HL-60 (cell line): Measurements from ENCODE around the gene MAP4K4.
"Not testable (repeated sequence)": the region's sequence is repeated elsewhere in the genome, so short reads cannot be mapped to it uniquely, and the experiment has no call there.

Source experiments
- DNase-seq, 2 experiments: peaks; one replicate each; pipeline ENCODE4 v3.0.0-alpha.2; 2010 to 2020; ENCODE audit warnings: low read depth in 1 of 2, low spot score in 1 of 2
- H3K27ac ChIP-seq: fragments of 250-450 bp; sonication (Bioruptor Pico); replicated peaks from 2 replicates; pipeline ENCODE4 v1.5.1; 2020; ENCODE audit warnings: mild to moderate bottlenecking, moderate library complexity
- H3K27me3 ChIP-seq: fragments of 250-450 bp; sonication (Bioruptor Pico); 2 replicates; pipeline ENCODE4 v1.5.1; 2021; ENCODE audit warnings: mild to moderate bottlenecking, moderate library complexity; ENCODE audit not compliant: insufficient read depth, poor library complexity, severe bottlenecking
- H3K4me3 ChIP-seq: replicated peaks from 2 replicates; pipeline ENCODE4 v1.5.1; 2011; ENCODE audit warnings: mild to moderate bottlenecking, control low read depth, low read length; ENCODE audit not compliant: insufficient read depth
- CTCF ChIP-seq: IDR thresholded peaks from one replicate; pipeline ENCODE4 v1.5.1; 2011; ENCODE audit warnings: low read length, control low read depth, inconsistent platforms; ENCODE audit not compliant: insufficient read depth
- GABPA ChIP-seq: IDR thresholded peaks from 2 replicates; pipeline ENCODE4 v1.6.1; 2012; ENCODE audit warnings: low read depth
- POLR2AphosphoS5 ChIP-seq: IDR thresholded peaks from 2 replicates; pipeline ENCODE4 v1.6.1; 2012; ENCODE audit warnings: low read depth
- REST ChIP-seq: IDR thresholded peaks from 2 replicates; pipeline ENCODE4 v1.6.1; 2012; ENCODE audit warnings: low read depth; ENCODE audit not compliant: insufficient replicate concordance
- SPI1 ChIP-seq: IDR thresholded peaks from 2 replicates; pipeline ENCODE4 v1.6.1; 2012; ENCODE audit warnings: low read depth, mild to moderate bottlenecking, borderline replicate concordance

The MAP4K4 gene

DNA sequence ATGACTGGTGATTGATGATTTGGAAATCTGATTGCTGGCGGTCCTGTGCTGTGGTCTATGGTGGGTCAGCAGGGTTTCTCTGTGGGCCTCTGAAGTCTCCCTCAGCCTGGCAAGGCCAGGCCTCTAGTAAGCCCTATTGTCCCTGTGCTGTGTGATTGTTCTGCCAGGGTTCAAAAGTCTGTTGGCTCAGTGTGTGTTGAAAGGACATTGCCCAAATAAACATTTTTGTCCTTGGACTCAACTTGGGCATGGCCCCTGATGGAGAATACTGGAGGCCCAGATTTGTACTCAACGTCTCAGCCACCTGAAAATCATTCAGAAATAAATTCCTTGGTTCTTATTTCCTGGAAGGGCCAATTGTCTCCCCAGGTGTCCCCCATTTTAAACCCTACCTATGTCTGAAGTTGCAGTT is 74.4 kb downstream of the MAP4K4 start:
- no peak for TF ChIP-seq POLR2AphosphoS5
- TF ChIP-seq GABPA: no peak
- TF ChIP-seq CTCF: no peak
- no peak for TF ChIP-seq REST
- no peak for TF ChIP-seq SPI1
- Histone ChIP-seq H3K27ac (no peak overlapping the region), H3K27me3 (no peaks in the 10 kb centered on the region), H3K4me3 (no peak overlapping the region)
- no peak for DNase-seq

DNA sequence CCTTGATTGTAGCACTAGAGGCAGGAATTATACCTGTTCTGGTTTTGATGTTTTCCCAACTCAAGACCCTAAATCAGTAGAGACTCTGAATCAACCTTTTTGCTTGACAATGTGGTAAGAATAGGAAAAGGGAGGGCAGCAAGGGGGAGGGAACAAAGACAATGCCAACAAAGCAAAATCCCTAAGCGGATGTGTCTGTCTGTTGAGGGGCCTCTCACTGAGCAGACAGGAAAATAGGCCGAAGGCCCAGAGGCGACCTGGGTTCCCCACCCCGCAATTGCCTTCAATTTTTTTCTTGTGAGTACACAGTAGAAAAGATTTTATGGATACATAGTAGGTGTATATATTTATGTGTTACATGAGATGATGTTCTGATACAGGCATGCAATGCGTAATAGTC is 75.6 kb downstream of the MAP4K4 start:
- Histone ChIP-seq H3K4me3 (no peak overlapping the region), H3K27me3 (no peaks in the 10 kb centered on the region), H3K27ac (no peak overlapping the region)
- no peak for DNase-seq
- TF ChIP-seq CTCF (no peak), GABPA (no peak), REST (no peak), POLR2AphosphoS5 (no peak), SPI1 (no peak)

- not testable (repeated sequence) for H3K4me3 ChIP-seq, DNase-seq, H3K27me3 ChIP-seq, H3K27ac ChIP-seq
Measured at GRCh38 chr2:101773961-101774360, 76.5 kb downstream of the MAP4K4 start.

DNA sequence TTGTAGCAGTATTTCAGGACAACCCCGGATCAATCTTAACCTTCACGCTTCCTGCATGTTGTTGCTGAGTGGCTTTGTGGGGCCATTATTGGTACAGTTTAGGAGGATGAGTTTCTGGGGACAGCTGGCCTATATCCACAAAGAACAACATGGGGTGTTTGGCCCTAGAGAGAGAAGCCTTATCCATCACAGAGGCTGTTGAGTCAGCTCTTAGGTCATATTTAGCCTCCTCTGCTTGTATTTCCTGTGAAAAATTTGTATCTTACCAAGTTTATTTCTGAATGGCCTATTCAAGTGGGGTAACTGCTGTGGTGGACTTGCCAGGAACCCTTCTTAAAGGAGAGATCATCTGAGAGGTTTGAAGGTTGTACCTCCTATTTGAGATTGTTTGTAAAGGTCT is 77.6 kb downstream of the MAP4K4 start:
- H3K4me3 ChIP-seq: no peak overlapping the region
- no peak for TF ChIP-seq CTCF
- no peak for TF ChIP-seq GABPA
- no peak for TF ChIP-seq SPI1
- TF ChIP-seq REST: no peak
- TF ChIP-seq POLR2AphosphoS5: no peak
- H3K27me3 ChIP-seq: no peaks in the 10 kb centered on the region
- DNase-seq: no peak
- no peak overlapping the region for H3K27ac ChIP-seq
